LHCN-M2 (cell line): Measurements from ENCODE around the gene NINJ1. TPM values are rescaled to one million over a fixed set of nuclear protein-coding genes. Genes with fewer than 3 reads are reported as not detected.

Source experiments
- total RNA-seq: library from RNA; depleted of rRNA; stranded (reverse); fragments of >200 nt; gene quantifications from 2 replicates; pipeline ENCODE4 v1.2.3, GENCODE V29; 2014; rRNA removed

The NINJ1 gene
- total RNA-seq, 1 experiment from 2014 or later, result 18.5 TPM

Other genes with a start within 250 kb of the NINJ1 start
- not detected in 2 replicates for gene FGD3, start 186.7 kb downstream of the NINJ1 start, total RNA-seq
- gene SUSD3, start 75.5 kb downstream of the NINJ1 start, total RNA-seq, result not detected in 2 replicates
- gene CARD19, start 38.0 kb downstream of the NINJ1 start, total RNA-seq, result 71.8 and 84.8 TPM in 2 replicates
- gene WNK2, start 49.9 kb upstream of the NINJ1 start, total RNA-seq, result not detected in 2 replicates